HEK293 (cell line): ENCODE data around the gene CROT.

Experiments used
- CTCF ChIA-PET: fragments of 350-600 bp; formaldehyde crosslinking; extraction: SDS; loops from one replicate; lab custom pipeline; 2021; ENCODE audit warnings: antibody characterized with exemption; lab: Yijun Ruan, JAX
- POLR2A ChIA-PET: fragments of 300-600 bp; formaldehyde crosslinking; extraction: SDS; loops from one replicate; lab custom pipeline; 2020; ENCODE audit warnings: antibody characterized with exemption, inconsistent platforms; lab: Yijun Ruan, JAX
- H3K27ac ChIP-seq: fragments of 200-500 bp; sonication (Bioruptor generic); 2 replicates; pipeline ENCODE4 v1.5.1; 2014; ENCODE audit warnings: low read depth, low read length, control low read depth, inconsistent platforms; ENCODE audit errors: extremely low read depth
- H3K36me3 ChIP-seq, 2 experiments: fragments of 200-500 bp in 1 of 2; sonication (Bioruptor generic) in 1 of 2; 1 replicate in 1 of 2; 2 replicates in 1 of 2; pipeline ENCODE4 v1.5.1; 2014 to 2017; ENCODE audit warnings: inconsistent platforms in 2 of 2, low read length in 2 of 2; ENCODE audit not compliant: control insufficient read depth in 2 of 2, insufficient read depth in 1 of 2
- H3K4me1 ChIP-seq: fragments of 200-500 bp; sonication (Bioruptor generic); 2 replicates; pipeline ENCODE4 v1.5.1; 2014; ENCODE audit warnings: mild to moderate bottlenecking, low read length, inconsistent platforms; ENCODE audit not compliant: control insufficient read depth, insufficient read depth
- H3K4me3 ChIP-seq: 2 replicates; pipeline ENCODE4 v1.5.1; 2011; ENCODE audit warnings: low read depth, mild to moderate bottlenecking, control low read depth, low read length, moderate library complexity
- H3K9me3 ChIP-seq: fragments of 200-500 bp; sonication (Bioruptor generic); 2 replicates; pipeline ENCODE4 v1.5.1; 2014; ENCODE audit warnings: low read depth, low read length, inconsistent platforms; ENCODE audit not compliant: control insufficient read depth, insufficient read depth
- IKZF3 ChIP-seq: fragments of 450-650 bp; IDR thresholded peaks from 2 replicates; pipeline ENCODE4 v1.5.0; 2018; ENCODE audit warnings: missing biosample characterization, mild to moderate bottlenecking, missing genetic modification characterization, moderate library complexity
- KLF10 ChIP-seq: fragments of 450-650 bp; IDR thresholded peaks from 2 replicates; pipeline ENCODE4 v1.5.1; 2018; ENCODE audit warnings: missing biosample characterization, mild to moderate bottlenecking, missing genetic modification characterization
- SCRT1 ChIP-seq: fragments of 450-650 bp; formaldehyde crosslinking; IDR thresholded peaks from 2 replicates; pipeline ENCODE4 v1.5.1; 2016; ENCODE audit warnings: missing biosample characterization, missing genetic modification characterization, borderline replicate concordance
- SP2 ChIP-seq: fragments of 450-650 bp; formaldehyde crosslinking; IDR thresholded peaks from 2 replicates; pipeline ENCODE4 v1.5.1; 2016; ENCODE audit warnings: missing biosample characterization, missing genetic modification characterization
- ZBTB11 ChIP-seq: fragments of 450-650 bp; formaldehyde crosslinking; conservative IDR thresholded peaks from 2 replicates; pipeline ENCODE4 v1.5.1; 2016; ENCODE audit warnings: low read depth, missing biosample characterization, missing genetic modification characterization
- ZBTB48 ChIP-seq: fragments of 450-650 bp; formaldehyde crosslinking; IDR thresholded peaks from 2 replicates; pipeline ENCODE4 v1.5.1; 2016; ENCODE audit warnings: missing biosample characterization, missing genetic modification characterization
- ZNF114 ChIP-seq: fragments of 450-650 bp; formaldehyde crosslinking; IDR thresholded peaks from 2 replicates; pipeline ENCODE4 v1.5.0; 2017; ENCODE audit warnings: missing biosample characterization, missing genetic modification characterization
- ZNF133 ChIP-seq: fragments of 450-650 bp; formaldehyde crosslinking; IDR thresholded peaks from 2 replicates; pipeline ENCODE4 v1.5.1; 2016; ENCODE audit warnings: missing biosample characterization, missing genetic modification characterization
- ZNF274 ChIP-seq, 2 experiments: fragments of 200-500 bp in 1 of 2; fragments of 450-650 bp in 1 of 2; sonication (Bioruptor generic) in 1 of 2; formaldehyde crosslinking in 1 of 2; IDR thresholded peaks; 2 replicates each; pipeline versions ENCODE4 v1.5.1 to v1.6.1; 2014 to 2016; ENCODE audit warnings: borderline replicate concordance in 1 of 2, inconsistent platforms in 1 of 2, low read length in 1 of 2, missing biosample characterization in 1 of 2, missing genetic modification characterization in 1 of 2
- ZNF311 ChIP-seq: fragments of 450-650 bp; formaldehyde crosslinking; IDR thresholded peaks from 2 replicates; pipeline ENCODE4 v1.5.1; 2017; ENCODE audit warnings: missing biosample characterization, missing genetic modification characterization, borderline replicate concordance
- ZNF324 ChIP-seq: fragments of 450-650 bp; formaldehyde crosslinking; IDR thresholded peaks from 2 replicates; pipeline ENCODE4 v1.5.1; 2016; ENCODE audit warnings: missing biosample characterization, missing genetic modification characterization
- ZNF350 ChIP-seq: fragments of 450-650 bp; formaldehyde crosslinking; IDR thresholded peaks from 2 replicates; pipeline ENCODE4 v1.5.0; 2017; ENCODE audit warnings: missing biosample characterization, mild to moderate bottlenecking, missing genetic modification characterization
- ZNF366 ChIP-seq: fragments of 450-650 bp; formaldehyde crosslinking; conservative IDR thresholded peaks from 2 replicates; pipeline ENCODE4 v1.5.1; 2016; ENCODE audit warnings: missing biosample characterization, missing genetic modification characterization
- ZNF426 ChIP-seq: fragments of 450-650 bp; formaldehyde crosslinking; IDR thresholded peaks from 2 replicates; pipeline ENCODE4 v1.5.1; 2017; ENCODE audit warnings: missing biosample characterization, missing genetic modification characterization, mild to moderate bottlenecking, inconsistent platforms, moderate library complexity
- ZNF501 ChIP-seq: fragments of 450-650 bp; formaldehyde crosslinking; IDR thresholded peaks from 2 replicates; pipeline ENCODE4 v1.5.1; 2016; ENCODE audit warnings: missing biosample characterization, missing genetic modification characterization
- ZNF560 ChIP-seq: fragments of 450-650 bp; formaldehyde crosslinking; IDR thresholded peaks from 2 replicates; pipeline ENCODE4 v1.5.1; 2017; ENCODE audit warnings: missing biosample characterization, missing genetic modification characterization, borderline replicate concordance
- ZNF610 ChIP-seq: fragments of 450-650 bp; formaldehyde crosslinking; IDR thresholded peaks from 2 replicates; pipeline ENCODE4 v1.5.1; 2016; ENCODE audit warnings: missing biosample characterization, missing genetic modification characterization, borderline replicate concordance
- ZNF623 ChIP-seq: fragments of 450-650 bp; formaldehyde crosslinking; IDR thresholded peaks from 2 replicates; pipeline ENCODE4 v1.5.1; 2016; ENCODE audit warnings: missing biosample characterization, missing genetic modification characterization
- ZNF701 ChIP-seq: fragments of 450-650 bp; formaldehyde crosslinking; IDR thresholded peaks from 2 replicates; pipeline ENCODE4 v1.5.1; 2016; ENCODE audit warnings: missing biosample characterization, missing genetic modification characterization
- ZNF747 ChIP-seq: fragments of 450-650 bp; formaldehyde crosslinking; IDR thresholded peaks from 2 replicates; pipeline ENCODE4 v1.5.1; 2016; ENCODE audit warnings: missing biosample characterization, missing genetic modification characterization
- ZXDB ChIP-seq: fragments of 450-650 bp; formaldehyde crosslinking; IDR thresholded peaks from 2 replicates; pipeline ENCODE4 v1.5.1; 2016; ENCODE audit warnings: missing biosample characterization, missing genetic modification characterization
- TF ChIP-seq, protein P1 (sequence below): fragments of 450-650 bp; formaldehyde crosslinking; IDR thresholded peaks from 2 replicates; pipeline ENCODE4 v1.5.1; 2016; ENCODE audit warnings: missing biosample characterization, missing genetic modification characterization

Gene CROT

DNA sequence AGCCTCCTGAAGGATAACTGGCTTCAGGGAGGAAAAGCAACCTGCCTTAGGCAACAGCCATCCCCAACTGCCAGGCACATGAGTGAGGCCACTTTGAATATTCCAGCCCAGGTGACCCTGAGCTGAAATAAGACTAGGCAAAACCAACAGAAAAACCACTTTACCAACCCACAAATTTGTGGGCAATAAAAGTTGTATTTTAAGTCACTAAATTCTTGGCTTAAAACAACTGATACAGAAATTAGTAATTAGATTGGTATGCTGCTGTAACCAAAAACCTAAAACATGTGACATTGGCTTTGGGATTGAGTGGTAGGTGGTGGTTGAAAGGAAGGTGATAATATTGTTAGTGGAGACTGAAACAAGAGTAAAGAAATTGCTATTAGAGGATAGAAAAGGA, 90.1 kb downstream of the CROT start (continued):
- no peak for TF ChIP-seq ZNF623 (tag by site-specific recombination)

DNA sequence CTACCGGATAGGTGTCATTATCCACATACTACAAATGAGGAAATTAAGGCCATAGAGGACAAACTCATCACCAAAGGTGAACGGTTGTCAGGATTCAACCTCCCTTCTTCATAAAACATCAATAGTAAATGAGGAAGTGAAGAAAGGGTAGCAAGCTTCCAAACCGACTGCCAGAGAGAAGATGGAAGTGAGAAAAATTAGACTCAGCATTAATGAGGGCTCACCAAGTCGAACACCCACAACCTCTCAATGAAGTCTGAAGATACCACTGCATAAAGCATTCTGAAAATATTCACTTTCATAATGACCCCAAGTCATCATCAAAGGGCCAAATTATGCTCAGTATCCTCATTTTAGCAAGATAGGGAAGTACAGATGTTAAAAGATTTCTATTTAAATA, 100.4 kb downstream of the CROT start:
- POLR2A ChIA-PET: no interaction called here
- TF ChIP-seq ZNF366 (no peak), ZNF701 (tag by site-specific recombination) (no peak), ZBTB48 (tag by site-specific recombination) (no peak), ZNF501 (tag by site-specific recombination) (no peak), ZNF610 (tag by site-specific recombination) (no peak), ZXDB (tag by site-specific recombination) (no peak)
- TF ChIP-seq, all 188 proteins: peak for 0
- CTCF ChIA-PET: no interaction called here

GRCh38 chr7:87447116-87447635, 101.7 kb downstream of the CROT start:
- Histone ChIP-seq H3K27ac (no peak overlapping the region), H3K9me3 (no peaks in the 10 kb centered on the region), H3K4me3 (no peak overlapping the region), H3K36me3 (no peaks in the 10 kb centered on the region), H3K4me1 (no peaks in the 10 kb centered on the region)
- POLR2A ChIA-PET: no interaction called here
- CTCF ChIA-PET: interaction anchor here (0.6 kb wide), 1 partner anchor 17 kb away, joined by 3 read pairs; no protein-coding TSS in a partner anchor
- TF ChIP-seq SCRT1: no peak
- no peak for TF ChIP-seq ZNF610 (tag by site-specific recombination)
- TF ChIP-seq ZNF133 (tag by site-specific recombination): no peak
- TF ChIP-seq, protein P1, sequence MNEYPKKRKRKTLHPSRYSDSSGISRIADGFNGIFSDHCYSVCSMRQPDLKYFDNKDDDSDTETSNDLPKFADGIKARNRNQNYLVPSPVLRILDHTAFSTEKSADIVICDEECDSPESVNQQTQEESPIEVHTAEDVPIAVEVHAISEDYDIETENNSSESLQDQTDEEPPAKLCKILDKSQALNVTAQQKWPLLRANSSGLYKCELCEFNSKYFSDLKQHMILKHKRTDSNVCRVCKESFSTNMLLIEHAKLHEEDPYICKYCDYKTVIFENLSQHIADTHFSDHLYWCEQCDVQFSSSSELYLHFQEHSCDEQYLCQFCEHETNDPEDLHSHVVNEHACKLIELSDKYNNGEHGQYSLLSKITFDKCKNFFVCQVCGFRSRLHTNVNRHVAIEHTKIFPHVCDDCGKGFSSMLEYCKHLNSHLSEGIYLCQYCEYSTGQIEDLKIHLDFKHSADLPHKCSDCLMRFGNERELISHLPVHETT: no peak
- TF ChIP-seq IKZF3 (tag by site-specific recombination): no peak
- no peak for TF ChIP-seq ZNF324 (tag by site-specific recombination)
- TF ChIP-seq ZNF426 (tag by site-specific recombination): no peak
- TF ChIP-seq ZNF274 (IDR thresholded peaks at IDR 0.05; ENCODE audit: low read length): no peak
- TF ChIP-seq ZNF274 (tag by site-specific recombination; IDR thresholded peaks at IDR 0.05; ENCODE audit: borderline replicate concordance): no peak
- no peak for TF ChIP-seq ZNF350 (tag by site-specific recombination)
- TF ChIP-seq SP2: no peak
- TF ChIP-seq KLF10 (tag by site-specific recombination): no peak
- TF ChIP-seq ZNF560 (tag by site-specific recombination): no peak
- no peak for TF ChIP-seq ZNF311 (tag by site-specific recombination)
- TF ChIP-seq ZBTB11: no peak
- no peak for TF ChIP-seq ZNF114 (tag by site-specific recombination)
- no peak for TF ChIP-seq ZNF747 (tag by site-specific recombination)

More for the DNA sequence above, 100.4 kb downstream of the CROT start:
- no peaks in the 10 kb centered on the region for H3K9me3 ChIP-seq
- no peak overlapping the region for H3K27ac ChIP-seq
- H3K4me1 ChIP-seq: no peaks in the 10 kb centered on the region
- no peaks in the 10 kb centered on the region for H3K36me3 ChIP-seq
- no peak overlapping the region for H3K4me3 ChIP-seq
